GM06990 (cell line): ENCODE measurements around the gene C2CD2L.

Source experiments
- DNase-seq: peaks from one replicate; pipeline ENCODE4 v3.0.0-alpha.2; 2011; ENCODE audit not compliant: insufficient read length; ENCODE audit errors: extremely low read depth
- H3K27me3 ChIP-seq: replicated peaks from 2 replicates; pipeline ENCODE4 v1.6.0; 2011; ENCODE audit warnings: low read length; ENCODE audit not compliant: control insufficient read depth, insufficient read depth
- H3K36me3 ChIP-seq: 2 replicates; pipeline ENCODE4 v1.5.1; 2011; ENCODE audit warnings: low read length; ENCODE audit not compliant: control insufficient read depth, insufficient read depth
- H3K4me3 ChIP-seq: replicated peaks from 2 replicates; pipeline ENCODE4 v1.5.1; 2011; ENCODE audit warnings: low read depth, mild to moderate bottlenecking, control low read depth, low read length
- TF ChIP-seq, protein P1 (sequence below): IDR thresholded peaks from 2 replicates; pipeline ENCODE4 v1.5.1; 2011; ENCODE audit warnings: low read length, control low read depth, mild to moderate bottlenecking, inconsistent platforms; ENCODE audit not compliant: insufficient read depth, poor library complexity, severe bottlenecking

C2CD2L gene

DNA sequence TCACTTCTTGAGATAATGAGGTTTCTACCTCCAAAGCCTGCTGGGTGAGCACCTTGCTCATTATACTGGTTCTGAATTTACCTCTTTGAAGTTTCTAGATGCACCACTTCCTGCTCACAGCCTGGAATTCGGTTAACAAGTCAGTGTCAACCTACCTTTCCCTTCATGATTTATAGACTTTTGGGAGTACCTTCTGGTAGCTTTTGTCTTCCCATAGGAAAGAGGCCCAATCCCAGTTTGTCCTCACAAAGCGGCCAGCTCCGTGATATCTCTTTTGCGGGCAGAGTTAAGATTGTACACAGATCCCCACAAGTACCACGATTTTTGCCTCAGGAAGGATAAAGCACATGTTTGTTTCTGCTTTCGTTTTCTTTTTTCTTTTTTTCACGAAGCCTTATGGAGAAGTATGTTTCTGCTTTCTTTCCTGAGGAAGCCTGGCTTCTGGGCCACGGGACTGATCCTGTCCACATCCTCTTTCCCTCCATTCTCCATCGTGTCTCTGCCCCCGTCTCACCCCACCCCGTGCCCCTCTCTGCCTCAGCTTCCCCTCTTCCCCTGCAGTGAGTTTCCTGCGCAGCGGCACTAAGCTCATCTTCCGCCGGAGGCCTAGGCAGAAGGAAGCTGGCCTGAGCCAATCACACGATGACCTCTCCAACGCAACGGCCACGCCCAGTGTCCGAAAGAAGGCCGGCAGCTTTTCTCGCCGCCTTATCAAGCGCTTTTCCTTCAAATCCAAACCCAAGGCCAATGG, 8.5 kb downstream of the C2CD2L start:
- DNase-seq = no peak
- Histone ChIP-seq H3K27me3 (no peaks in the 10 kb centered on the region), H3K36me3 (peaks cover 35% of the 10 kb centered on the region), H3K4me3 (no peak overlapping the region)
- TF ChIP-seq, protein P1, sequence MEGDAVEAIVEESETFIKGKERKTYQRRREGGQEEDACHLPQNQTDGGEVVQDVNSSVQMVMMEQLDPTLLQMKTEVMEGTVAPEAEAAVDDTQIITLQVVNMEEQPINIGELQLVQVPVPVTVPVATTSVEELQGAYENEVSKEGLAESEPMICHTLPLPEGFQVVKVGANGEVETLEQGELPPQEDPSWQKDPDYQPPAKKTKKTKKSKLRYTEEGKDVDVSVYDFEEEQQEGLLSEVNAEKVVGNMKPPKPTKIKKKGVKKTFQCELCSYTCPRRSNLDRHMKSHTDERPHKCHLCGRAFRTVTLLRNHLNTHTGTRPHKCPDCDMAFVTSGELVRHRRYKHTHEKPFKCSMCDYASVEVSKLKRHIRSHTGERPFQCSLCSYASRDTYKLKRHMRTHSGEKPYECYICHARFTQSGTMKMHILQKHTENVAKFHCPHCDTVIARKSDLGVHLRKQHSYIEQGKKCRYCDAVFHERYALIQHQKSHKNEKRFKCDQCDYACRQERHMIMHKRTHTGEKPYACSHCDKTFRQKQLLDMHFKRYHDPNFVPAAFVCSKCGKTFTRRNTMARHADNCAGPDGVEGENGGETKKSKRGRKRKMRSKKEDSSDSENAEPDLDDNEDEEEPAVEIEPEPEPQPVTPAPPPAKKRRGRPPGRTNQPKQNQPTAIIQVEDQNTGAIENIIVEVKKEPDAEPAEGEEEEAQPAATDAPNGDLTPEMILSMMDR = no peak

DNA sequence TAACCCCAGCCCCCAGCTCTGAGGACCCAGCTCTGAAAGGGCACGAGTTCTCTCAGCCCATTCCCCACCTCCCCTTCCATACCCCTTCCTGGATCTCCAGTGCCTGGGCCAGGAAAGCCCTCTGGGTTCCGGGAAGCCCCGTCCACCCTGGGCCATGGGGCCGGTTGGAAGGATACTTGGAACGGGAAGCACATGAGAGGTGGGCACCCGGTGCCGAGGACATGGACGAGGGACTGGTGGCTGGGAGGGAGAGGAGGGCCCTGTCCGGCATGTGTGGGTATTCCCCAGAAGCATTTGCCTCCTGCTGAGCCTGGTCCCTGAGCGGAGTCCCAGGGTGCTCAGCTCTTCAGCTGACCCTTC, 9.1 kb downstream of the C2CD2L start:
- H3K27me3 ChIP-seq = no peaks in the 10 kb centered on the region
- peaks cover 30% of the 10 kb centered on the region for H3K36me3 ChIP-seq
- DNase-seq = no peak
- H3K4me3 ChIP-seq = no peak overlapping the region
- TF ChIP-seq, protein P1 = no peak

DNA sequence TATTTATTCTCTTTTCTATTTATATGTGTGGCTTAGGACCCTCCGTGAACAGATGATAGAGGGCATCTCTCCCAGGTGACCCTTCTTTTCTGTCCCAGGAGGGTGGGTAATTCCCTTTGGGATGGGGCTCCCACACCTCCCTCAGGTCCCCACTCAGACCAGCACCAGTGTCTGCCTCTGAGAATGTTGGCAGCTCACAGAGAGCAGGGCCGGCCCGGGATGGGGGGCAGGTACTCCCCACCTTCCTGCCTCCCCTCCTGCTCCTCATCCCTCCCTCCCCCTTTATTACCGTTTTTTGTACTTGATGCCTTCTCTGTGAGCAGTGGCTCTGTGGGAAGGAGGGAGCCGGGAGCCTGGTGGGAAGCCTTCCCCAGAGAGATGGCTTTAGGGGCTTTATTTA, 9.5 kb downstream of the C2CD2L start:
- H3K27me3 ChIP-seq = no peaks in the 10 kb centered on the region
- DNase-seq = no peak
- TF ChIP-seq, protein P1 = no peak
- H3K36me3 ChIP-seq = peaks cover 27% of the 10 kb centered on the region
- H3K4me3 ChIP-seq = no peak overlapping the region

DNA sequence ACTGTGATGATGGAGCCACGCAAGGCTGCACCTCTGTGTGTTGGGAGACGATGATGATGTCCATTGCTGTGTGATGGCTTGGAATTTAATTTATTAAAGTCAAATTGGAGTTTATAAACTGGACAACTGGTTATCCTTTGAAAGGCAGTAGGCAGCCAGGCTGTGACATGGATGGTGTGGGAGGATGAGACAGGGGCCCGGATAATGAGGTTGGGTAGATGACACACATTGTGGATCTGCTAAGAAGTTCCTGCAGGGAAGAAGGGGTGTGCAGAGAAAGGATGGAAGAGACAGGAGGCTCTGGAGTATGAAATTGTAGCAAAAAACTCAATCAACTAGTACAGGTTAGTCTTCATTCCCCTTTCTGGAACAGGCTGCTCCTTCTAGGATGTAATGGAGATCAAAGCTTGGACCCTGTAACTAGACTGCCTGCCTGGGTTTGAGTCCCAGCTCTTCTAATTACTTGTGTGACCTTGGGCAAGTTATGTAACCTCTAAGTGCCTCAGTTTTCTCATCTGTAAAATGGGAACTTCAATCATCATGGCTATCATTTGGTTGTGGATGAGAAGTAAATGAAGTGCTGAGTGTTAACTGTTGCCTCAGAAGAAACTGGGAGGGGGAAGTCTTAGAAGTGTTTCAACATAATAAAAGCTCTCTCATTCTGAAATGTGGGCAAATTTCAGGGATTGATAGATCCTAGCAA, 10.0 kb downstream of the C2CD2L start:
- DNase-seq = no peak
- no peaks in the 10 kb centered on the region for H3K27me3 ChIP-seq
- peaks cover 23% of the 10 kb centered on the region for H3K36me3 ChIP-seq
- H3K4me3 ChIP-seq = no peak overlapping the region
- TF ChIP-seq, protein P1 = no peak

DNA sequence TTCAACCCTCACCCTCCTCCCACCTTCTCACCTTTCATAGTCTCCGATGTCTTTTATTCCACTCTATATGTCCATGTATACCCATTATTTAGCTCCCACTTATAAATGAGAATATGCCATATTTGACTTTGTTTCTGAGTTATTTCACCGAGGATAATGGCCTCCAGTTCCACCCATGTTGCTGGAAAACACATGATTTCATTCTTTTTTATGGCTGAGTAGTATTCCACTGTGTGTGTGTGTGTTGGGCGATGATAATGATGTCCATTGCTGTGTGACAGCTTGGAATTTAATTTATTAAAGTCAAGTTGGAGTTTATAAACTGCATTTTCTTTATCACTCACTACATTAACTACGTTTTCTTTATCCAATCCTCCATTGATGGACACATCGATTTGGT, 11.1 kb downstream of the C2CD2L start:
- DNase-seq = no peak
- Histone ChIP-seq H3K27me3 (no peaks in the 10 kb centered on the region), H3K4me3 (no peak overlapping the region), H3K36me3 (peaks cover 16% of the 10 kb centered on the region)
- TF ChIP-seq, protein P1 = no peak

DNA sequence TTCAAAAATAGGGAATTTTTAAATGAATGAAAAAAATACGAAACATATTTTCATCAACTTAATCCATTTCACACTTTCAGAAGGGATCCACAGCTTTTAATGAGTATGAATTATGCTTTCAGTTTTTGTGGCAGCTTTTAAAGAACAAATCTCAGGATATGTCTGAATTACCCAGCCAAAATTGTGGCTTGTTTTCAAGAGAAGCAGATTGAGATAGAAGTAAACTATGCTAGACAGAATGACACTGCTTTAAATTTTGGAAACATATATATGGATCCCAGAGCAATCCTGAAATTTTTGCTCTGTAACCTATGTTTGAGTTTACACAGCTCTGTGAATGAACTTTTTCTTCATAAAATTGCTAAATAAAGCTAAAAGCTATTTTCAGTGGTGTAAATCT, 11.8 kb downstream of the C2CD2L start:
- Histone ChIP-seq H3K27me3 (no peaks in the 10 kb centered on the region), H3K4me3 (no peak overlapping the region), H3K36me3 (peaks cover 13% of the 10 kb centered on the region)
- TF ChIP-seq, protein P1 = no peak
- no peak for DNase-seq
